ENCODE results near the gene SRGN.
"Not testable (repeated sequence)": the region's sequence is repeated elsewhere in the genome, so short reads cannot be mapped to it uniquely, and the experiment has no call there.

DNA sequence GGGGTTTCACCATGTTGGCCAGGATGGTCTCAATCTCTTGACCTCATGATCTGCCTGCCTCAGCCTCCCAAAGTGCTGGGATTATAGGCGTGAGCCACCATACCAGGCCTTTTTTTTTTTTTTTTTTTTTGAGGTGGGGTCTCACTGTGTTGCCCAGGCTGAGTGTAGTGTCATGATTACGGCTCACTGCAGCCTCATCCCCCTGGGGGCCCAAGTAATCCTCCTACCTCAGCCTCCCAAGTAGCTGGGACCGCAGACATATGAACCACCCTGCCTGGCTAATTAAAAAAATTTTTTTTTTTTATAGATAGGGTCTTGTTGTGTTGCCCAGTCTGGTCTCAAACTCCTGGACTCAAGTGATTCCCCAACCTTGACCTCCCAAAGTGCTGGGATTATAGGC, 54.2 kb downstream of the SRGN start:
- not testable (repeated sequence) for TF ChIP-seq POLR2A (IDR thresholded peaks at IDR 0.05; ENCODE audit: low read length); GATA1 (IDR thresholded peaks at IDR 0.05; ENCODE audit: low read depth, low read length)

Data from erythroblast (primary cell).